Kasumi-1 (cell line): Measurements from ENCODE around the gene OGFR.
"Not testable (repeated sequence)": the region's sequence is repeated elsewhere in the genome, so short reads cannot be mapped to it uniquely, and the experiment has no call there.

Source experiments
- DNase-seq, 2 experiments: peaks; one replicate each; lab custom pipeline; 2025; lab: John Stamatoyannopoulos, UW

OGFR gene

DNA sequence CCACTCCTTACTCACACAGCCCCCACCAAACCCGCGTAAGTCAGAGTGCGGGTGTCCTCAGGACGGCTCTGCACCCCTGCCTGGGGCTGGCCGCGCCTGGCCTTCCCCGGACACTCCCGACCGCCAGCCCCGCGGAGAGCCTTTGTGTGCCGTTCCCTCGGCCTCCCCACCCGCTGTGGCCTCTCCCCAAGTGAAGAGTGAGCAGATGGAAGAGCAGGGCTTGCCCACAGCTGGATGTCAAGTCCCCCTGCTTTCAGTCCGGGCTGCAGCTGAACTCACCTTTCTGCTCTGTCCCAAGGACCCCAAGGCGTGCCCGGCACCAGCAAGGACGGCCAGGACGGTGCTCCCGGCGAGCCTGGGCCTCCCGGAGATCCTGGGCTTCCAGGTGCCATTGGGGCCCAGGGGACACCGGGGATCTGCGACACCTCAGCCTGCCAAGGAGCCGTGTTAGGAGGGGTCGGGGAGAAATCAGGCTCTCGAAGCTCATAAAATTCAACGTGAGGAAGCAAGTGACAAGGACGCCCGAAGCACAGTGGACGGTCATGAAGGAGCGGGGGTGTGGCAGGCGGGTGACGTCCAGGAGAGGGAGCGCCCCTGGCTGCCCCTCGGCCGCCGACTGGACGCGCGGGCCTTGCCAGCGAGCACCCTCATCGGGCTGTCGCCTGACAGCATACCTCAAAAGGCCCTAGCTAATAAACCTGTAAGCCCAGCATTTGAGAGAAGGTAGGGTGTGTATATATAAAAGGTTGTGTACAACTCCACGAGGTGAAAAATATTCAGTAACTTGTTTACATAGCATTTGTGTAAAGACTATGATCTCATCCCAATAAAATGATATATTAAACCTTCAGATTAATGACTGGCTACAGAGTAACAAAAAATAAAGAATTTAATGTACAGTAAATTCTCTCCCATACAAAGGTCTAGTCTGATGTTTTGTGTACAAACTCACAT lies 35.9 kb downstream of the OGFR start:
- no peak for DNase-seq

DNA sequence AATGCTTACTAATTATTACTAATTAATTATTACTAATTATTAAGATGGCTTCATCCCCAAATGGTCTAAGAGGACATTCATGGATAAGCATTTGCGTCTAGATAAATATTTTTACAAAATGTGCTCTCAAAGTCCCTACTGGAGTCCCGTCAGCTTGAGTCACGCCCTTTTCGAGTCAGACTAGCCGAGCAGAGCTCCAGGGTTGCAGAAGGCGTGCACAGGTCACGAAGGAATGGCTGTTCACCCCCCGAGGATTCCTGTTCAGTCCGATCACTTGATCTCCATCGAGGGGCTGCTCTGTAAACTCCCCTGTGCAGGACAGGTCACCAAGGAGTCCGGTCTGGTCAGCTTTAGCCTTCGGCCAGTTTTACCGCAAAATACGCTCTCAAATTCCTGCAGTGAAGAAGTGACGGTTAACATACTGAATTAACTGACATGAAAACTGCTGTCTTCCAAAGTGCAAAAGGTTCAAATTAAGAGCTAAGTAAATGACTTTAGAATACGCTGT lies 37.1 kb downstream of the OGFR start:
- no peak for DNase-seq

DNA sequence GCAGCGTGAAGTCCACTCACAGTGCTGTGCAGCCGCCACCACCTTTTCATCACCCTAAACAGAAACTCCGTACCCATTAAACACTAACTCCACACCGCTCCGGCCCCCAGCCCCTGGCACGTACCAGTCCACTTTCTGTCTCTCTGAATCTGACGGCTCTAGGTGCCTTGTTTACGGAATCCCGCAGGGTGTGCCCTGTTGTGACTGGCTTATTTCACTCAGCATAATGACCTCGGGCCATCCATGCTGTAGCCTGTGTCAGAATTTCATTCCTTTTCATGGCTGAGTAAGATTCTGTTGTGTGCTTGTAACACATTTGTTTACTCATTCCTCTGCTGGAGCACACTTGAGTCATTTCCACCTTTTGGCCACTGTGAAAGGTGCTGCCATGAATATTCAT lies 39.0 kb downstream of the OGFR start:
- DNase-seq: no peak

- no peak for DNase-seq
Measured at GRCh38 chr20:62844182-62844581, 39.5 kb downstream of the OGFR start.

DNA sequence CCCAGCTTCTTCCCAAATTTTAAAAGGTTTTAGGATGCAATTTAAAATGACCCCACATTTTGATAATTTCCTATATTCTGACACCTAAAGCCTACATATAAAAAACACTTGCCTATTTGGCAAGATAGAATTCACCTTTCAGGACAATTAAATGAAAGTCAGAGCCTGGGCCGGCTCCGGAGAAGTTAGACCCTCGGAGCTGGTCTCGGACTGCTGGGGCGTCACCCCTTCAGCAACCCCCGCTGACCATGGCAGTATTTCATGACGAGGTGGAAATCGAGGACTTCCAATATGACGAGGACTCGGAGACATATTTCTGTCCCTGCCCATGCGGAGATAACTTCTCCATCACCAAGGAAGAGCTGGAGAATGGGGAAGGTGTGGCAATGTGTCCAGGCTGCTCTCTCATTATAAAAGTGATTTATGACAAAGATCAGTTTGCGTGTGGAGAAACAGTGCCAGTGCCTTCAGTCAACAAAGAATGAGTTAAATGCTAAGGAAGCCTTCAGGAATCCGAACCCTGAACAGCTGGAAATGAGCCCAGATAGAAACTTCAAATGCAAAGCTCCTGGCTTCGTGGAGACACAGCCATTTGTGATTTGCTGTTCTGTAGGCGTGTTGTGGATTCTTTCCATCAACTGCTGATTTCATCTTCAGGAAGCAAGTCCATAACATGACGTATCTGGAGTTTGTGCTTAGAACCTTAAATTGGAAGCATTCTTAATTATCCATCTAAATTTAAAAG lies 41.0 kb downstream of the OGFR start:
- DNase-seq: no peak

DNA sequence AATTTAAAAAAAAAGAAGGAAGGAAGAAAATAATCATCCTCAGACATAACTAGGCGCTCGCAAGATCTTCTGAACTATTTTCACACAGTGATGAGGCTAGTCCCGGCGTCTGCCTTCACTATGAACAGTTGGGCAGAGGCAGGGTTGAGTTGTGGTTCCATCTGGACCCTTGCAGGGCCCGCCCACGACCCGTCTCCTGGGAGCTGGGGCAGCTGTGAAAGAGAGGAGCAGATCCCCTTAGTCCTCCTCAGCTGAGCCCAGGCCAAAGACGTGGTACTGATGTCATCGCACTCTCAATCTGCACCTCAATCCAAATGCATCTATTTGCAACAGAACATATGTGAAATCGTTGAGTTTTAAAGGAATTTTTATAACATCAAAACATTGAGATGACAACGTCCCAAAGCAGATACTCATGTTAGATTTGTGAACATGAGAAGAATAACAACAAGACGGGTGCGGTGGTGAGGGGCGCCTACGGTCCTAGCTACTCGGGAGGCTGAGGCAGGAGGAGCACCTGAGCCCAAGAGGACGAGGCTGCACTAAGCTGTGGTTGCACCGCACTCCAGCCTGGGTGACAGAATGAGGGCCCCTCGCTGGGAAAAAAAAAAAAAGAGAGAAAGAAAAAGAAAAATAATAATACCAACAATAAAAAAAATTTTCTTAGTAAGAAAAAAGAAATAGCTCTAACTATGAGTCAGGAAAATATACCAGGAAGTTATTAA lies 41.7 kb downstream of the OGFR start:
- DNase-seq: no peak

- not testable (repeated sequence) for DNase-seq
Measured at GRCh38 chr20:62848917-62849316, 44.3 kb downstream of the OGFR start.

GRCh38 chr20:62849431-62849830 lies 44.8 kb downstream of the OGFR start:
- DNase-seq: no peak

- no peak for DNase-seq
Measured at GRCh38 chr20:62850333-62850974, 45.8 kb downstream of the OGFR start.

- no peak for DNase-seq
Measured at GRCh38 chr20:62852196-62852595, 47.6 kb downstream of the OGFR start.

DNA sequence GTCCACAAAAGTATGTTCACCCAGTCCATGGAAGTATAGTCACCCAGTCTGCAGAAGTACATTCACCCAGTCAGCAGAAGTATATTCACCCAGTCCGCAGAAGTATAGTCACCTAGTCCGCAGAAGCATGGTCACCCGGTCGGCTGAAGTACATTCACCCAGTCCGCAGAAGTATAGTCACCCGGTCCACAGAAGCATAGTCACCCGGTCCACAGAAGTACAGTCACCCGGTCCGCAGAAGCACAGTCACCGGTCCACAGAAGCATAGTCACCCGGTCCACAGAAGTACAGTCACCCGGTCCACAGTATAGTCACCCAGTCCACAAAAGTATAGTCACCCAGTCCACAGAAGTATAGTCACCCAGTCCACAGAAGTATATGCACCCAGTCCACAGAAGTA lies 48.2 kb downstream of the OGFR start:
- DNase-seq: no peak

- not testable (repeated sequence) for DNase-seq
Measured at GRCh38 chr20:62853304-62853703, 48.7 kb downstream of the OGFR start.

- no peak for DNase-seq
Measured at GRCh38 chr20:62854121-62854520, 49.5 kb downstream of the OGFR start.

DNA sequence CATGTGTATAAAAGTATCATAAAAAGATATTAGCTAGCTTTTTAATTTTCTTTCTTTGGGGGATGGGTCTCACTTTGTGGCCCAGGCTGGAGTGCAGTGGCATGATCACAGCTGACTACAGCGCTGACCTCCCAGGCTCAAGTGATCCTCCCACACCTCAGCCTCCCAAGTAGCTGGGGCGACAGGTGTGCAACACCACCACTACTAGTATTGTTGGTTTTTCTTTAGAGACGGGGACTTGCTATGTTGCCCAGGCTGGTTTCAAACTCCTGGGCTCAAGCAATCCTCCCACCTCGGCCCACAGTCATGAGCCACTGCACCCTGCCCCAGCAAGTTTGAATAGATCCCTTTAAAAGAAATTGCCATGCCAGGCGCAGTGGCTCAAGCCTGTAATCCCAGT lies 50.5 kb downstream of the OGFR start:
- DNase-seq: no peak

DNA sequence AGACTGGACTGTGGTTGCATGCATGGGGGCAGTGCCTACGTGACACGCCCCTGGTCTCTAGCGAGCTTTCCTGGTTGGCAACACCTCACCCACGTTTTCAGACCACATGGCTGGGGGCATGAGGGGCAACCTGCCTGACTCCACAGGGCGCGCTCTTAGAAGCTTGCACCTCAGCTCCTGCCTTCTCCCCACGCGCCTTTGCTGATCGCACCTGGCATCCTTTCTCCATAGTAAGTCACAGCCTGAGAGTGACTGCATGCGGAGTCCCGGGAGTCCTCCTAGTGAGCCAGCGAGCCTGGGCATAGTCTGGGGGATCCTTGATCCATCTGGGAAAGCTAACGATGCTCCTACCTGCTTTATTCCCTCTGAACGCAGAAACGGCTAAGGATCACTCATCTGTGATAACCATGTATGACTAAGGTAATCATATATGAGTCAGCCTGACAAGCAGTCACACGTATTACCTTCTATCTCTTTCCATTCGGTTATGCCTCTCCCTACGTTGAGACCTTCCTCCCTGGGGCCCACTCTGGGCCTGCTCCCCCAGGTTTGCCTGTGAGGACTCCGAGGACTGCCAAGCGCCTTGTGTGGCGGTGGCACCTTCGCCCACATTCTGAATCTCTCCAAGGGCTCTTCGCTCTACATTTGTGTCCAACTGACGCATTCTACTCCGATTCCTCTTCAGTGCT lies 52.4 kb downstream of the OGFR start:
- DNase-seq: no peak

DNA sequence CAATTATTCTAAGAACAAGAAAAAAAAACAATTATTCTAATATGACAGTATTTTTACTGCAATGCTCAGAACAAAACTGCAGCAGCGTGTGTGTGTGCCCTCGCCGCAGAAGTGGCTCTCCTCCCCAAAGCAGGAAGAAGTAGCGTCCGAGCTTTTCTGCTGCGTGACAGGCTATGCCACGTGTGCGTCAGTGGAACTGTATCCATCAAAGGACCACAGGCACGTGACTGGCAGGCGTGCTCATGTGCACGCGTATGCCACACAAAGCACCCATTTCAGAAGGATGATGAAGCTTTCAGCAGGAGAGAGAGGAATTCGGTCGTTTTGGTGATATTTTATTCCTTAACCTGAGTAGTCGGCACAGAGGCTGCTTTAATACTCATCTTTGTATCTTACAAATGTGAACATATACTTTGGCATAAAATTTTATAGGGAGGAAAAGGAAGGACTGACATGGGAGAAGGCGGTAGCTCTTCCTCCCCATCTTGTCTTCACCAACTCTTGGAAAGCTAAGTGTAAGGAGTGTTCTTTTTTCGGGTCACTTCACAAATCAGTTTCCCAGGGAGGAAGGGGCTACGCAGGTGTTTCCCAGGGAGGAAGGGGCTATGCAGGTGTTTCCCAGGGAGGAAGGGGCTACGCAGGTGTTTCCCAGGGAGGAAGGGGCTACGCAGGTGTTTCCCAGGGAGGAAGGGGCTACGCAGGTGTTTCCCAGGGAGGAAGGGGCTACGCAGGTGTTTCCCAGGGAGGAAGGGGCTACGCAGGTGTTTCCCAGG lies 53.6 kb downstream of the OGFR start:
- DNase-seq: no peak

DNA sequence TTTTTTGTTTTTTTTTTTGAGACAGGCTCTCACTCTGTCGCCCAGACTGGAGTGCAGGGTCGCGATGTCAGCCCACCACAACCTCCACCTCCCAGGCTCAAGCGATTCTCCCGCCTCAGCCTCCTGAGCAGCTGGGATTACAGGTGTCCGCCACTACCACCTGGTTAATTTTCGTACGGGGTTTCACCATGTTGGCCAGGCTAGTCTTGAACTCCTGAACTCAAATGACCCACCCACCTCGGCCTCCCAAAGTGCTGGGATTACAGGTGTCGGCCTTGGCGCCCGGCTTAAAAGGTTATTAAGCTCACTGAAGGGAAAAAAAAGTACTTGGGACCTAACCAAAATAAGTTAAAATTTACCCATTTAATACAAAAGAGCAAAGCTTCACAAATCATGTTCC lies 55.1 kb downstream of the OGFR start:
- no peak for DNase-seq

DNA sequence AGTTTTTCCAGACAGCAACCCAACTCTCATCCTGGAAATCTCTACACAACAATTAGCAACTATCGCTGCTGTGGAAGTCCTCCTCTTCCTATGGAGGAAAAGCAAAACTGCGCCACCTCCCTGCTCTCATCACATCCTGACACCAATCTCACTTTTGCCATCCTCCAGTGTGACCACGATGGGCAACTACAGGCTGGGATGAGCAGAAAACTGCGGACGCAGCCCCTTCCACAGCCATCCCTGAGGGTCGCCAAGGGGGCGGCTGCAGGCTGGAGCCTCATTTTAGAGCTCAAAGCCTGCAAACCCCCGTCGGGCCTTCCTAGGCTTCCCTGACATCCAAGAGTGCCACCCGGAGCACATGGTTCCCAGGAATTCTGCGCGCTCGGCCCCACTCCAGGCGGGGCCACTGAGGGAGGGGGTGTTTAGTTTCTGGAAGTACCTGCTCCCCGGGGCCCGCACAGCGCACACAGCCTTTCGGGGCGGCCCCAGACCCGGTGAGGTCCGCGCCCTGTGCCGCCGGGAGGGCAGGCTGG lies 55.8 kb downstream of the OGFR start:
- DNase-seq: no peak

GRCh38 chr20:62860924-62861691 lies 56.5 kb downstream of the OGFR start:
- DNase-seq: no peak
